ENCODE data around the gene DUSP8.
"Not testable (repeated sequence)": the region's sequence is repeated elsewhere in the genome, so short reads cannot be mapped to it uniquely, and the experiment has no call there.

DUSP8 gene

GRCh38 chr11:1592628-1593027 lies 20.6 kb upstream of the DUSP8 start:
- no peak overlapping the region for H3K4me3 ChIP-seq (ENCODE audit: low read depth, low read length)
- no peak for TF ChIP-seq CTCF (IDR thresholded peaks at IDR 0.05; ENCODE audit: borderline replicate concordance, insufficient read depth, low read depth, low read length)

GRCh38 chr11:1589996-1590395 lies 17.9 kb upstream of the DUSP8 start:
- no peak overlapping the region for H3K4me3 ChIP-seq (ENCODE audit: low read depth, low read length)
- TF ChIP-seq CTCF (IDR thresholded peaks at IDR 0.05; ENCODE audit: borderline replicate concordance, insufficient read depth, low read depth, low read length): no peak

GRCh38 chr11:1589191-1589963 lies 17.3 kb upstream of the DUSP8 start:
- H3K4me3 ChIP-seq (ENCODE audit: low read depth, low read length): not testable (repeated sequence)

- TF ChIP-seq CTCF (IDR thresholded peaks at IDR 0.05; ENCODE audit: borderline replicate concordance, insufficient read depth, low read depth, low read length): no peak
- H3K4me3 ChIP-seq (ENCODE audit: low read depth, low read length): no peak overlapping the region
Measured at GRCh38 chr11:1586699-1587098, 14.6 kb upstream of the DUSP8 start.

- H3K4me3 ChIP-seq (ENCODE audit: low read depth, low read length): not testable (repeated sequence)
Measured at GRCh38 chr11:1584661-1585370, 12.7 kb upstream of the DUSP8 start, which contains the start of gene KRTAP5-1. Gene KRTAP5-1 (minus strand): TSS chr11:1585283. CDS start chr11:1585249, 34 bp downstream.

GRCh38 chr11:1582909-1583308 lies 10.8 kb upstream of the DUSP8 start:
- not testable (repeated sequence) for H3K4me3 ChIP-seq (ENCODE audit: low read depth, low read length)

- no peak for TF ChIP-seq CTCF (IDR thresholded peaks at IDR 0.05; ENCODE audit: borderline replicate concordance, insufficient read depth, low read depth, low read length)
- H3K4me3 ChIP-seq (ENCODE audit: low read depth, low read length): no peak overlapping the region
Measured at GRCh38 chr11:1581976-1582375, 9.9 kb upstream of the DUSP8 start.

GRCh38 chr11:1576825-1577224 lies 4.8 kb upstream of the DUSP8 start:
- no peak for TF ChIP-seq CTCF (IDR thresholded peaks at IDR 0.05; ENCODE audit: borderline replicate concordance, insufficient read depth, low read depth, low read length)
- no peak overlapping the region for H3K4me3 ChIP-seq (ENCODE audit: low read depth, low read length)

- not testable (repeated sequence) for H3K4me3 ChIP-seq (ENCODE audit: low read depth, low read length)
Measured at GRCh38 chr11:1575756-1576155, 3.7 kb upstream of the DUSP8 start.

Data from GM12875 (cell line).